Measurements from ENCODE around the gene PRR23E.

Gene PRR23E

DNA sequence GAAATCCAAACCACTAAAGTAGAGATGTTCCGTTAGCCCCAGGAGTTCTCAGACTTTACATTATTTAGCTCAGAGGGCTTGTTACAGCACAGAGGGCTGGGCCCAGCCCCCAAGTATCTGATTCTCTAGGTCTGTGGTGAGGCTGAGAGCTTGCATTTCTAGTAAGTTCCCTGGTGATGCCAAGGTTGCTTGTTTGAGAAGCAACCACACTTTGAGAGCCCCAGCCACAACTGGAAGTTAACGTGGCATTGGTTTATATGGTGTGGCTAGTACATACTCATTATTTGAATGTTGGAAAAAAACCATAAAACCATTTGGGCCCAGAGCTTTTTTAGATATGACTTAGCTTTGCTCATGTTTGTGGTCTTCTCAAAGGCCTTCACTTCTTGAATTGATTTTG is 35.9 kb downstream of the PRR23E start:
- FAIRE-seq, result no peak

DNA sequence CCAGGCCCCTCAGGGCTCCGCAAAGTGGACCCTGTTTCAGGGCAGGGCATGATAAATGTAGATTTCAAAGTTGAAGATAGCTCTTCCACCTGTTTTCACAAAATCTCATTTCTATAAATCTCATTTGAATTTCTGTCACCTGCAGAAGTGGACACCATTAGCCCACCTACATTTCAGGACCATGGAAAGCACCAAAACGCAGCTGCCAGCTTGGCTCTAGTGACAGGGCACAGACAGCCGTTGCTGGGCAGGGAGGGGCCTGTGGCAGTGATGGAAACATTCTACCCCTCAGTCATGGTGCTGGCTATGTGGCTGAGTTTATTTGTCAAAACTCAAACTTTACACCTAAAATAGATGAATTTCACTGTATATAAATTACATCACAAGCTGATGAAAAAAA is 40.4 kb downstream of the PRR23E start:
- FAIRE-seq, result no peak

DNA sequence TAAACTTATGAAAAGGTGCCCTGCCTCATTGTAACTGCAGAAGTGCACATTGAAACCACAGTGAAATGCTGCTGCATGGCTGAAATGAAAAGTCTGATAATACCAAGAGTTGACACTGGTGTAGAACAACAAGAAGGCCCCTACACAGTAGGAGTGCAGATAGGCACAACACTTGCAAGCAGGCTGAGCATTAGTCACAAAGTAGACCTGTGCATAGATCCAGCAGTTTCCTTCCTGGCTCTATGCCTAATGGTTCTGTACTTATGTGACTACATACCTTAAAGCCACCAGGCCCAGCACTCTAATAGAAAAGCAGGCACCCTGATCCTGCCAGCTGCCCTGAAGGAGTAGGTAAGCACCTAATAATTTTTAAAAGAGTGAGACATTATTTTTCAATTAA is 41.8 kb downstream of the PRR23E start:
- no peak for FAIRE-seq

DNA sequence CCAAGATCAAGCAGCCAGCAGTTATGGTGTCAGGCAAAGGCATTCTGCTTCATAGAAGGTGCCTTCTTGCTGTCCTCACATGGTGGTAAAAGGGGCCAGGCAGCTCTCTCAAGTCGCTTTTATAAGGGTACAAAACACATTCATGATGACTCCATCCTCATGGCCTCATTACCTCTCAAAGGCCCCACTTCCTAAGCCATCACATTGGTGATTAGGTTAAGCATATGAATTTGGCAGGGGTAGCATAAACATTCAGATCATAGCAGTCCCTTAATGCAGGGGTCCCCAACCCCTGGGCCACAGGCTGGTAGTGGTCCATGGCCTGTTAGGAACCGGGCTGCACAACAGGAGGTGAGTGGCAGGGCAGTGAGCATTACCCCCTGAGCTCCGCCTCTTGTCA is 42.8 kb downstream of the PRR23E start:
- no peak for FAIRE-seq

DNA sequence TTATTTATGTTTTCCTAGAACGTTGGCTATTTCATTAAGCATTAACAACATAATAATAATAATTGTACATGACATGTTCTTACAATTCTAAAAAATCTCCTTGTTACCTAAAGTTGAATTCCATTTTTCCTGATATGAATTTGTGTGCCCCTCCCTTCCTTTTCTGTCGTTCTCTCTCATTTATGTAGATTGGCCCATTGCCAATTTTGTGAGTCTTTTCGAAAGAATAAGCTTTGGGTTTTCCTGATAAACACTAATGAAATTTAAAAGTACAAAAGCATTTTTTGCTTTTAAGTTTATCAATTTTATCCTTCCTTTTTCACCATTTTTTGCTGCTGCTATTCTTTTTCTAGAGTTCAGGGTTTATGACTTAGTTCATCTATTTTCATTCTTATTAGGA is 44.9 kb downstream of the PRR23E start:
- FAIRE-seq, result no peak

DNA sequence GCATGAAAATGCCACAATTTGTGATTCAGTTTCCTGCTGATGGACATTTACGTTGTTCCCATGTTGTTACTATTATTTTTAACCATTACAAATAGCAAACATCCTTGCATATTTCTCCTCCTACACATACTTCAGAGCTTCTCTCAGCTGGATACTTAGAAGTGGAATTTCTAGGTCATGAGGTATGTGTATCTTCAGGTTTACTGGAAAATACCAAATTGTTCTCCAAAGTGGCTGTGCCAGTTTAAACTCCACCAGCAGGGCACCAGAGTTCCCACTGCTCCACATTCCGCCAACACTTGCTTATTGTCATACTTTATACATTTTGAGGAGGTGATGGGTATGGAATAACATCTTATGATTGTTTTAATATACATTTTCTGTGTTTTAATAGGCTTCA is 45.7 kb downstream of the PRR23E start:
- no peak for FAIRE-seq

DNA sequence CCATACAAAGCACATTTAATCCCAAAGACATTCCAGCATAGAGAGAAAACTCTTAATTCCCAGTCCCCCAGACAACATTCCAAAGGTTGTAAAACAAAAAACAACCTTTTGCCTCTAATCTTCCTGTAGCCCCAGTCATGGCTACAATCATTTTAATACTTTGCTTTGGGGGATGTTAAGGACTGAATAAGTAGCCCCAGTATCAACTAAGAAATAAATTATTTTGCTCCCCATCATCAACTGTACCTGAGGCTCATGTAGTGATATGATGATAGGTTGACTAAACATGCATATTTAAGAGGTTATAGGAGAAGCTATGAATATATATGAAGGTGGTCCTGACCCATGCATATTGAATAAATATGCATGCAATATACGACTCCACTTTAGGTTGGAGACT is 54.4 kb downstream of the PRR23E start:
- no peak for FAIRE-seq
